HEK293T (cell line): ENCODE results near the gene DIDO1.

Source experiments
- CTCF ChIA-PET: fragments of 350-600 bp; formaldehyde crosslinking; extraction: SDS; loops from one replicate; lab custom pipeline; 2021; ENCODE audit warnings: antibody characterized with exemption, inconsistent platforms; lab: Yijun Ruan, JAX
- POLR2A ChIA-PET: fragments of 350-600 bp; formaldehyde crosslinking; extraction: SDS; loops from one replicate; lab custom pipeline; 2020; ENCODE audit warnings: antibody characterized with exemption, inconsistent platforms; lab: Yijun Ruan, JAX
- DNase-seq: peaks from one replicate; pipeline ENCODE4 v3.0.0; 2012; ENCODE audit warnings: mixed read lengths; ENCODE audit errors: extremely low spot score
- ARNT ChIP-seq: fragments of 450-650 bp; IDR thresholded peaks from 2 replicates; pipeline ENCODE4 v1.6.1; 2017; ENCODE audit warnings: mild to moderate bottlenecking
- CTBP1 ChIP-seq: fragments of 450-650 bp; IDR thresholded peaks from 2 replicates; pipeline ENCODE4 v1.6.1; 2016; ENCODE audit warnings: borderline replicate concordance
- ELF4 ChIP-seq: fragments of 450-650 bp; IDR thresholded peaks from 2 replicates; pipeline ENCODE4 v1.6.1; 2017; ENCODE audit warnings: antibody characterized with exemption
- FOXA1 ChIP-seq: fragments of 450-650 bp; IDR thresholded peaks from 2 replicates; pipeline ENCODE4 v1.6.1; 2016; ENCODE audit warnings: mild to moderate bottlenecking
- FOXK2 ChIP-seq: fragments of 450-650 bp; IDR thresholded peaks from 2 replicates; pipeline ENCODE4 v1.6.1; 2016; ENCODE audit warnings: mild to moderate bottlenecking
- FOXM1 ChIP-seq: fragments of 450-650 bp; IDR thresholded peaks from 2 replicates; pipeline ENCODE4 v1.6.1; 2017; ENCODE audit warnings: mild to moderate bottlenecking, borderline replicate concordance
- HDGF ChIP-seq: fragments of 450-650 bp; IDR thresholded peaks from 2 replicates; pipeline ENCODE4 v1.6.1; 2017; ENCODE audit warnings: antibody characterized with exemption, borderline replicate concordance
- L3MBTL2 ChIP-seq: fragments of 450-650 bp; conservative IDR thresholded peaks from 2 replicates; pipeline ENCODE4 v1.6.1; 2016; ENCODE audit warnings: mild to moderate bottlenecking
- LEF1 ChIP-seq: fragments of 450-650 bp; IDR thresholded peaks from 2 replicates; pipeline ENCODE4 v1.6.1; 2017; ENCODE audit warnings: mild to moderate bottlenecking, borderline replicate concordance
- NFRKB ChIP-seq: fragments of 450-650 bp; IDR thresholded peaks from 2 replicates; pipeline ENCODE4 v1.6.1; 2016; ENCODE audit warnings: mild to moderate bottlenecking, moderate library complexity
- SP1 ChIP-seq: fragments of 450-650 bp; IDR thresholded peaks from 2 replicates; pipeline ENCODE4 v1.6.1; 2017
- SUZ12 ChIP-seq: fragments of 450-650 bp; IDR thresholded peaks from 2 replicates; pipeline ENCODE4 v1.6.1; 2016; ENCODE audit warnings: mild to moderate bottlenecking
- TARDBP ChIP-seq: fragments of 450-650 bp; IDR thresholded peaks from 2 replicates; pipeline ENCODE4 v1.6.1; 2016
- ZNF384 ChIP-seq: fragments of 450-650 bp; IDR thresholded peaks from 2 replicates; pipeline ENCODE4 v1.6.1; 2016
- TF ChIP-seq, protein P1 (sequence below): fragments of 450-650 bp; IDR thresholded peaks from 2 replicates; pipeline ENCODE4 v1.6.1; 2016

The DIDO1 gene

GRCh38 chr20:62879275-62880146 lies 46.8 kb downstream of the DIDO1 start:
- TF ChIP-seq, protein P1, sequence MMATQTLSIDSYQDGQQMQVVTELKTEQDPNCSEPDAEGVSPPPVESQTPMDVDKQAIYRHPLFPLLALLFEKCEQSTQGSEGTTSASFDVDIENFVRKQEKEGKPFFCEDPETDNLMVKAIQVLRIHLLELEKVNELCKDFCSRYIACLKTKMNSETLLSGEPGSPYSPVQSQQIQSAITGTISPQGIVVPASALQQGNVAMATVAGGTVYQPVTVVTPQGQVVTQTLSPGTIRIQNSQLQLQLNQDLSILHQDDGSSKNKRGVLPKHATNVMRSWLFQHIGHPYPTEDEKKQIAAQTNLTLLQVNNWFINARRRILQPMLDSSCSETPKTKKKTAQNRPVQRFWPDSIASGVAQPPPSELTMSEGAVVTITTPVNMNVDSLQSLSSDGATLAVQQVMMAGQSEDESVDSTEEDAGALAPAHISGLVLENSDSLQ = no peak
- TF ChIP-seq TARDBP (no peak), FOXK2 (no peak)
- no peak for DNase-seq
- ChIA-PET POLR2A (no interaction called here), CTCF (no interaction called here)

GRCh38 chr20:62878244-62879038 lies 47.9 kb downstream of the DIDO1 start:
- TF ChIP-seq FOXA1 (no peak), SUZ12 (no peak), HDGF (no peak), LEF1 (no peak), SP1 (no peak), CTBP1 (no peak), ARNT (no peak), TARDBP (no peak), L3MBTL2 (no peak), NFRKB (no peak)
- ChIA-PET POLR2A (no interaction called here), CTCF (no interaction called here)
- no peak for DNase-seq

GRCh38 chr20:62876902-62877816 lies 49.1 kb downstream of the DIDO1 start:
- ChIA-PET POLR2A (no interaction called here), CTCF (no interaction called here)
- no peak for DNase-seq
- TF ChIP-seq ZNF384 = no peak
- TF ChIP-seq LEF1 = no peak
- no peak for TF ChIP-seq L3MBTL2

GRCh38 chr20:62876501-62876901 lies 49.8 kb downstream of the DIDO1 start:
- TF ChIP-seq TARDBP = no peak
- TF ChIP-seq FOXA1 = no peak
- TF ChIP-seq LEF1 = no peak
- TF ChIP-seq ELF4 = no peak
- no peak for TF ChIP-seq ZNF384
- no peak for TF ChIP-seq SP1
- TF ChIP-seq FOXM1 = no peak
- TF ChIP-seq L3MBTL2 = no peak
- no peak for TF ChIP-seq ARNT
- TF ChIP-seq, protein P1 = no peak
- TF ChIP-seq NFRKB = no peak
- no peak for TF ChIP-seq FOXK2
- no peak for DNase-seq
- ChIA-PET CTCF (no interaction called here), POLR2A (interaction anchor here (1.1 kb wide), 1 partner anchor 24 kb away, joined by 3 read pairs; no protein-coding TSS in a partner anchor)

DNA sequence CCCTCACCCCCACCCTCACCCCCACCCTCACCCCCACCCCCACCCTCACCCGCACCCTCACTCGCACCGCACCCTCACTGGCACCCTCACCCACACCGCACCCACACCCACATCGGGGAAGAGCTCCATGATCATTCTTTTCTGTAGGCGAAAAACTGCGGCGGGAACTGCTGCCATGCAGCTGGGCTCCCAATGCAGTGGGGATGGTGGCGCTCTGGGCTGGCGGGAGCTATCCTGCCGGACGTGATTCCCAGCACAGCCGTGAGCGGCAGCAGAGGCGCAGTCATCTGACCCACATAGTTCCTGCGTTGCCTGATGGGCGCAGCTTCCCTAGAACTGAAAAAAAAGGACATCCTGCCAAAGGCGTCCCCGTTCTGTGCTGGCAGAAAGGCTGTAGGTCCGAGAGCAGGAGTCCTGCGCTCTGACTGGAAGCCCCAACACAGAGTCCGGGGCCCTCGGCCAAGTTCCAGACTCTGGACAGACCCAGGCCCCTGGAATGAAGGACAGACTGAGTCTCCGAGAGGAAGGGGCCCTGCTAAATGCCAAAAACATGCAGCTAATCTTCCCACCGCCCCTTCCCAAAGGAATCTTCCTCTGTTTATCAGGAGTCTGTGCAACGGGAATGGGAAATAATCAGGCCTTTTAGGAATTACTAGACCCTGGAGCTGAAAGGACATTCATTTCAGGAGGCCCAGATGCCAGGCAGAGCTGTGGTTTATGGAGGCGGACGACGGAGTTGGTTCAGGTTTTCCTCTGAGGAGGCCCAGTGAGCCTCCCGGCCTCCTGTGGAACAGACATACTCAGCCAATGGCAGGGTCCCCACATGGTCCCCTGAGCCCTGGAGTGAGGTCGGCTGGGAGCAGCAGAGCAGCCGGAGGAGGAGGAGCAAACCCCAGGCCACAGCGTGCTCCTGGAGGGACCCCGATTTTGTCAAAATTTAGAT lies 50.6 kb downstream of the DIDO1 start:
- CTCF ChIA-PET = interaction anchor here (0.7 to 1.3 kb wide), 4 partner anchors 25 to 133 kb away, joined by 3 to 5 read pairs (median 4); no protein-coding TSS in a partner anchor

More for the DNA sequence above, 50.6 kb downstream of the DIDO1 start:
- peak; percentile 90 for DNase-seq
- TF ChIP-seq, protein P1 = peak; percentile 42; the same call in 1 of the 2 replicates
- TF ChIP-seq L3MBTL2 = no peak
- TF ChIP-seq ZNF384 = peak; percentile 70
- TF ChIP-seq LEF1 = no peak
- POLR2A ChIA-PET = interaction anchor here (1.1 to 2.1 kb wide), 3 partner anchors 14 to 62 kb away, joined by 3 to 13 read pairs (median 4); partner anchors contain the start of genes GID8 and TCFL5
